Thyroid gland (tissue), 4 donors: ENCODE measurements around the gene PCK2. TPM values are rescaled to one million over a fixed set of nuclear protein-coding genes. Genes with fewer than 3 reads are reported as not detected.

Source experiments
- DNase-seq, 2 donors: peaks; one replicate each; pipeline ENCODE4 v3.0.0-alpha.2; 2019
- H3K27ac ChIP-seq, 3 donors: fragments of 200-600 bp; sonication (generic); 1 replicate in 2 of 3; 2 replicates in 1 of 3; pipeline ENCODE4 v1.5.1; 2016 to 2019; ENCODE audit warnings: mild to moderate bottlenecking in 1 of 3, moderate library complexity in 1 of 3
- H3K27me3 ChIP-seq: fragments of 200-600 bp; sonication (generic); one replicate; pipeline ENCODE4 v1.5.1; 2019
- H3K36me3 ChIP-seq, 2 donors: fragments of 200-600 bp; sonication (generic); one replicate each; pipeline ENCODE4 v1.5.1; 2016 to 2019
- H3K4me1 ChIP-seq, 2 donors: fragments of 200-600 bp; sonication (generic); one replicate each; pipeline ENCODE4 v1.5.1; 2017 to 2019
- H3K4me3 ChIP-seq, 3 donors: fragments of 200-600 bp; sonication (generic); replicated peaks in 1 of 3; 1 replicate in 2 of 3; 2 replicates in 1 of 3; pipeline ENCODE4 v1.5.1; 2016; ENCODE audit warnings: mild to moderate bottlenecking in 1 of 3
- H3K9me3 ChIP-seq: fragments of 200-600 bp; sonication (generic); one replicate; pipeline ENCODE4 v1.5.1; 2017
- CTCF ChIP-seq, 6 experiments: fragments of 200-600 bp in 3 of 6; fragments of 450-650 bp in 3 of 6; sonication (generic) in 3 of 6; IDR thresholded peaks; one replicate each; pipeline ENCODE4 v1.5.1; 2016 to 2019; ENCODE audit warnings: antibody characterized with exemption in 6 of 6, mild to moderate bottlenecking in 2 of 6, inconsistent platforms in 1 of 6, moderate library complexity in 1 of 6
- POLR2A ChIP-seq, 2 donors: fragments of 450-650 bp; IDR thresholded peaks; one replicate each; pipeline ENCODE4 v1.6.1; 2017; ENCODE audit warnings: antibody characterized with exemption in 2 of 2, mild to moderate bottlenecking in 2 of 2, moderate library complexity in 1 of 2
- WGBS, 2 donors: methylation state at CpG; one replicate each; pipeline ENCODE4 v1.1.5; 2017; 5-methylcytosine and 5-hydroxymethylcytosine counted together
- intact Hi-C: fragments of 100-400 bp; cut with DNase I; formaldehyde crosslinking; loops from one replicate; pipeline ENCODE4 v1.15.1; 2023
- total RNA-seq, 4 donors: library from RNA; depleted of rRNA; stranded (reverse); fragments of >200 nt; gene quantifications; one replicate each; pipeline ENCODE4 v1.2.3, GENCODE V29; 2016

The PCK2 gene
- total RNA-seq, 4 donors from 2014 or later: 29.8 to 47.4 (median 39.3) TPM

- no peaks in the 10 kb centered on the region for H3K9me3 ChIP-seq
- 79 to 83% methylated on average over 10 of the region's 10 CpGs for WGBS, 2 donors
- no peaks in the 10 kb centered on the region for H3K27me3 ChIP-seq
- H3K4me1 ChIP-seq: peaks cover 12 to 18% of the 10 kb centered on the region in 2 donors
- no peaks in the 10 kb centered on the region for H3K36me3 ChIP-seq
- no peak for DNase-seq
- TF ChIP-seq POLR2A (IDR thresholded peaks at IDR 0.05) (no peak), CTCF (IDR thresholded peaks at IDR 0.05) (no peak)
- no peak overlapping the region for H3K4me3 ChIP-seq
- no peak overlapping the region for H3K27ac ChIP-seq
- intact Hi-C loops: no loop called here
Observed at GRCh38 chr14:24070285-24071143, 23.6 kb upstream of the PCK2 start.

- TF ChIP-seq CTCF (IDR thresholded peaks at IDR 0.05) (no peak), POLR2A (IDR thresholded peaks at IDR 0.05) (no peak)
- no peak within 1 kb of the TSS for H3K27ac ChIP-seq
Observed at GRCh38 chr14:24071144-24071697, 22.9 kb upstream of the PCK2 start, which contains the start of gene CPNE6. TSS of gene CPNE6 (plus strand) at chr14:24071562. CDS start at chr14:24072937, 1,375 bp downstream.

GRCh38 chr14:24071836-24072430, 22.2 kb upstream of the PCK2 start:
- intact Hi-C loops: no loop called here
- TF ChIP-seq POLR2A (IDR thresholded peaks at IDR 0.05) (no peak), CTCF (IDR thresholded peaks at IDR 0.05) (no peak)
- H3K27ac ChIP-seq: no peak overlapping the region
- DNase-seq: no peak
- no peak overlapping the region for H3K4me3 ChIP-seq
- H3K4me1 ChIP-seq: peaks cover 12 to 18% of the 10 kb centered on the region in 2 donors
- no peaks in the 10 kb centered on the region for H3K9me3 ChIP-seq
- 73% methylated on average over 2 to 8 of the region's 12 CpGs for WGBS, 2 donors
- H3K27me3 ChIP-seq: no peaks in the 10 kb centered on the region
- no peaks in the 10 kb centered on the region for H3K36me3 ChIP-seq

More at GRCh38 chr14:24071144-24071697, 22.9 kb upstream of the PCK2 start, which contains the start of gene CPNE6:
- H3K36me3 ChIP-seq: no peaks in the 10 kb centered on the region
- WGBS, 2 donors: 70 to 72% methylated on average over 12 of the region's 19 CpGs
- H3K9me3 ChIP-seq: no peaks in the 10 kb centered on the region
- no peak within 1 kb of the TSS for H3K4me3 ChIP-seq
- H3K27me3 ChIP-seq: no peaks in the 10 kb centered on the region
- H3K4me1 ChIP-seq: peaks cover 12 to 18% of the 10 kb centered on the region in 2 donors
- no peak for DNase-seq
- intact Hi-C loops: no loop called here

- no peaks in the 10 kb centered on the region for H3K27me3 ChIP-seq
- no peak overlapping the region for H3K4me3 ChIP-seq
- no peaks in the 10 kb centered on the region for H3K9me3 ChIP-seq
- peaks cover 12 to 18% of the 10 kb centered on the region in 2 donors for H3K4me1 ChIP-seq
- no peak for TF ChIP-seq POLR2A (IDR thresholded peaks at IDR 0.05)
- no peak for TF ChIP-seq CTCF (IDR thresholded peaks at IDR 0.05)
- peak overlapping the region in 1 of 3 donors; percentile 49 for H3K27ac ChIP-seq
- intact Hi-C loops: no loop called here
- 35 to 39% methylated on average over 6 to 7 of the region's 7 CpGs for WGBS, 2 donors
- DNase-seq: peak; percentile 75 to 87
- no peaks in the 10 kb centered on the region for H3K36me3 ChIP-seq
Observed at GRCh38 chr14:24072436-24072835, 21.7 kb upstream of the PCK2 start.
